GM12873 (cell line): ENCODE results near the gene SLC25A34.

Experiments used
- CTCF ChIP-seq: IDR thresholded peaks from 2 replicates; pipeline ENCODE4 v1.5.1; 2012; ENCODE audit warnings: low read depth, mild to moderate bottlenecking, moderate library complexity, low read length, control low read depth; ENCODE audit not compliant: insufficient read depth; ENCODE audit errors: missing control alignments

Gene SLC25A34

GRCh38 chr1:15762546-15762945 is 26.5 kb downstream of the SLC25A34 start:
- TF ChIP-seq CTCF, result peak; percentile 2

GRCh38 chr1:15764269-15764764 is 28.3 kb downstream of the SLC25A34 start:
- TF ChIP-seq CTCF, result no peak

GRCh38 chr1:15764890-15765289 is 28.8 kb downstream of the SLC25A34 start:
- no peak for TF ChIP-seq CTCF

GRCh38 chr1:15765495-15766194 is 29.6 kb downstream of the SLC25A34 start:
- no peak for TF ChIP-seq CTCF

- no peak for TF ChIP-seq CTCF
Observed at GRCh38 chr1:15767941-15768340, 31.9 kb downstream of the SLC25A34 start.

- TF ChIP-seq CTCF, result no peak
Observed at GRCh38 chr1:15768388-15768787, 32.3 kb downstream of the SLC25A34 start.

- TF ChIP-seq CTCF, result no peak
Observed at GRCh38 chr1:15770313-15770962, 34.4 kb downstream of the SLC25A34 start.
